Measurements from ENCODE around the gene DENND1A.

The DENND1A gene

DNA sequence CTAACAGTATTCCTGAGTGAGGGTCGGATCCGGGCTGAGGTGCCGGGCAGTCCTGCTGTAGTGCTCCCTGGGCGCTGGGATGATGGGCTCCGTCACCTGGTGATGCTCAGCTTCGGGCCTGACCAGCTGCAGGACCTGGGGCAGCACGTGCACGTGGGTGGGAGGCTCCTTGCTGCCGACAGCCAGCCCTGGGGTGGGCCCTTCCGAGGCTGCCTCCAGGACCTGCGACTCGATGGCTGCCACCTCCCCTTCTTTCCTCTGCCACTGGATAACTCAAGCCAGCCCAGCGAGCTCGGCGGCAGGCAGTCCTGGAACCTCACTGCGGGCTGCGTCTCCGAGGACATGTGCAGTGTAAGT, 558.7 kb downstream of the DENND1A start:
- H3K27me3 ChIP-seq (ENCODE audit: control insufficient read depth in 3 of 3, insufficient read depth in 3 of 3, low read depth in 1 of 3, low read length in 3 of 3), result no peaks in the 10 kb centered on the region
- H2BK120ac ChIP-seq (ENCODE audit: low read depth, low read length), result no peak overlapping the region
- no peak overlapping the region for H2BK5ac ChIP-seq (ENCODE audit: low read length)
- no CpG with 5 or more reads among the region's 18 CpGs for WGBS, 2 donors (ENCODE audit: extremely low coverage in 2 of 2, insufficient read length in 2 of 2, insufficient replicate concordance in 1 of 2)
- H2AK5ac ChIP-seq (ENCODE audit: low read depth, low read length), result peak overlapping the region; percentile 84
- H3K79me1 ChIP-seq (ENCODE audit: low read depth, low read length), result peaks cover 46% of the 10 kb centered on the region
- H3K14ac ChIP-seq (ENCODE audit: low read length), result no peak overlapping the region
- H2AFZ ChIP-seq (ENCODE audit: low read length), result no peak overlapping the region
- H3K27ac ChIP-seq (replicated peaks; ENCODE audit: low read length), result no peak overlapping the region
- peaks cover 58 to 93% of the 10 kb centered on the region in 2 donors for H3K36me3 ChIP-seq (replicated peaks in 1 of 2; ENCODE audit: control insufficient read depth in 2 of 2, insufficient read depth in 2 of 2, low read length in 2 of 2)
- peak overlapping the region; percentile 10 for H3K4ac ChIP-seq (ENCODE audit: low read length)
- no peak overlapping the region for H3K4me3 ChIP-seq (ENCODE audit: low read length in 2 of 2)
- H3K9me3 ChIP-seq (replicated peaks in 1 of 2; ENCODE audit: control insufficient read depth in 2 of 2, insufficient read depth in 1 of 2, low read depth in 1 of 2, low read length in 2 of 2), result peaks cover 0 to 2% of the 10 kb centered on the region in 2 donors
- DNase-seq (ENCODE audit: low spot score), result no peak
- no peak overlapping the region for H2BK12ac ChIP-seq (ENCODE audit: low read length)
- peak overlapping the region; percentile 71 for H3K23ac ChIP-seq (ENCODE audit: low read depth, low read length, poor library complexity)
- H2BK15ac ChIP-seq (ENCODE audit: low read length), result no peak overlapping the region
- peak overlapping the region; percentile 57 for H3K9ac ChIP-seq (ENCODE audit: low read depth, low read length, poor library complexity)
- no peak overlapping the region for H3K18ac ChIP-seq (ENCODE audit: low read length)
- H4K91ac ChIP-seq (ENCODE audit: low read depth, low read length, poor library complexity), result no peak overlapping the region
- H4K8ac ChIP-seq (ENCODE audit: low read depth, low read length), result peak overlapping the region; percentile 59
- H3K4me2 ChIP-seq (ENCODE audit: insufficient read depth, low read length, poor library complexity, severe bottlenecking), result peak overlapping the region; percentile 18
- H3K4me1 ChIP-seq (ENCODE audit: control insufficient read depth in 2 of 2, insufficient read depth in 1 of 2, low read depth in 1 of 2, low read length in 2 of 2), result peaks cover 22 to 34% of the 10 kb centered on the region in 2 donors

DNA sequence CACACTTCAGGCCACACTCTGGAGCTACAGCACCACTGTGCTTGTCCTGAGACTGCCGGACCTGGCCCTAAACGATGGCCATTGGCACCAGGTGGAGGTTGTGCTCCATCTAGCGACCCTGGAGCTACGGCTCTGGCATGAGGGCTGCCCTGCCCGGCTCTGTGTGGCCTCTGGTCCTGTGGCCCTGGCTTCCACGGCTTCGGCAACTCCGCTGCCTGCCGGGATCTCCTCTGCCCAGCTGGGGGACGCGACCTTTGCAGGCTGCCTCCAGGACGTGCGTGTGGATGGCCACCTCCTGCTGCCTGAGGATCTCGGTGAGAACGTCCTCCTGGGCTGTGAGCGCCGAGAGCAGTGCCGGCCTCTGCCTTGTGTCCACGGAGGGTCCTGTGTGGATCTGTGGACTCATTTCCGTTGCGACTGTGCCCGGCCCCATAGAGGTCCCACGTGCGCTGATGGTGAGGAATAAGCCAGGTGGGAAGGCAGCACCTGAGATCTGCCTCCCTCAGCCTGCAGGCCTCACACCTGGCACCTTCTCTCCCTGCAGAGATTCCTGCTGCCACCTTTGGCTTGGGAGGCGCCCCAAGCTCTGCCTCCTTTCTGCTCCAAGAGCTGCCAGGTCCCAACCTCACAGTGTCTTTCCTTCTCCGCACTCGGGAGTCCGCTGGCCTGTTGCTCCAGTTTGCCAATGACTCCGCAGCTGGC, 559.2 kb downstream of the DENND1A start:
- Histone ChIP-seq H4K8ac (ENCODE audit: low read depth, low read length) (no peak overlapping the region), H3K27me3 (ENCODE audit: control insufficient read depth in 3 of 3, insufficient read depth in 3 of 3, low read depth in 1 of 3, low read length in 3 of 3) (no peaks in the 10 kb centered on the region), H3K36me3 (replicated peaks in 1 of 2; ENCODE audit: control insufficient read depth in 2 of 2, insufficient read depth in 2 of 2, low read length in 2 of 2) (peaks cover 61 to 93% of the 10 kb centered on the region in 2 donors), H3K23ac (ENCODE audit: low read depth, low read length, poor library complexity) (peak overlapping the region; percentile 71), H2AK5ac (ENCODE audit: low read depth, low read length) (peak overlapping the region; percentile 20), H2BK120ac (ENCODE audit: low read depth, low read length) (no peak overlapping the region), H4K91ac (ENCODE audit: low read depth, low read length, poor library complexity) (no peak overlapping the region), H2AFZ (ENCODE audit: low read length) (no peak overlapping the region), H3K79me1 (ENCODE audit: low read depth, low read length) (peaks cover 51% of the 10 kb centered on the region), H3K4me1 (ENCODE audit: control insufficient read depth in 2 of 2, insufficient read depth in 1 of 2, low read depth in 1 of 2, low read length in 2 of 2) (peaks cover 18 to 30% of the 10 kb centered on the region in 2 donors), H3K4me2 (ENCODE audit: insufficient read depth, low read length, poor library complexity, severe bottlenecking) (peak overlapping the region; percentile 18), H3K18ac (ENCODE audit: low read length) (peak overlapping the region; percentile 65), H2BK12ac (ENCODE audit: low read length) (peak overlapping the region; percentile 42), H3K27ac (replicated peaks; ENCODE audit: low read length) (no peak overlapping the region), H2BK5ac (ENCODE audit: low read length) (no peak overlapping the region), H2BK15ac (ENCODE audit: low read length) (peak overlapping the region; percentile 67), H3K14ac (ENCODE audit: low read length) (no peak overlapping the region), H3K9me3 (replicated peaks in 1 of 2; ENCODE audit: control insufficient read depth in 2 of 2, insufficient read depth in 1 of 2, low read depth in 1 of 2, low read length in 2 of 2) (peaks cover 0 to 2% of the 10 kb centered on the region in 2 donors), H3K4me3 (ENCODE audit: low read length in 2 of 2) (no peak overlapping the region), H3K9ac (ENCODE audit: low read depth, low read length, poor library complexity) (peak overlapping the region; percentile 77), H3K4ac (ENCODE audit: low read length) (no peak overlapping the region)
- no CpG with 5 or more reads among the region's 29 CpGs for WGBS, 2 donors (ENCODE audit: extremely low coverage in 2 of 2, insufficient read length in 2 of 2, insufficient replicate concordance in 1 of 2)
- DNase-seq (ENCODE audit: low spot score), result no peak

DNA sequence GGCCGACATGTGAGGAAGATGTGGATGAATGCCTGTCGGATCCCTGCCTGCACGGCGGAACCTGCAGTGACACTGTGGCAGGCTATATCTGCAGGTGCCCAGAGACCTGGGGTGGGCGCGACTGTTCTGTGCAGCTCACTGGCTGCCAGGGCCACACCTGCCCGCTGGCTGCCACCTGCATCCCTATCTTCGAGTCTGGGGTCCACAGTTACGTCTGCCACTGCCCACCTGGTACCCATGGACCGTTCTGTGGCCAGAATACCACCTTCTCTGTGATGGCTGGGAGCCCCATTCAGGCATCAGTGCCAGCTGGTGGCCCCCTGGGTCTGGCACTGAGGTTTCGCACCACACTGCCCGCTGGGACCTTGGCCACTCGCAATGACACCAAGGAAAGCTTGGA, 559.8 kb downstream of the DENND1A start:
- Histone ChIP-seq H3K23ac (ENCODE audit: low read depth, low read length, poor library complexity) (no peak overlapping the region), H3K9me3 (replicated peaks in 1 of 2; ENCODE audit: control insufficient read depth in 2 of 2, insufficient read depth in 1 of 2, low read depth in 1 of 2, low read length in 2 of 2) (peaks cover 0 to 2% of the 10 kb centered on the region in 2 donors), H2BK5ac (ENCODE audit: low read length) (no peak overlapping the region), H3K27ac (replicated peaks; ENCODE audit: low read length) (no peak overlapping the region), H4K8ac (ENCODE audit: low read depth, low read length) (no peak overlapping the region), H3K4me2 (ENCODE audit: insufficient read depth, low read length, poor library complexity, severe bottlenecking) (no peak overlapping the region), H4K91ac (ENCODE audit: low read depth, low read length, poor library complexity) (no peak overlapping the region), H2BK120ac (ENCODE audit: low read depth, low read length) (no peak overlapping the region), H3K14ac (ENCODE audit: low read length) (no peak overlapping the region), H3K18ac (ENCODE audit: low read length) (no peak overlapping the region), H3K36me3 (replicated peaks in 1 of 2; ENCODE audit: control insufficient read depth in 2 of 2, insufficient read depth in 2 of 2, low read length in 2 of 2) (peaks cover 61 to 93% of the 10 kb centered on the region in 2 donors), H3K4me3 (ENCODE audit: low read length in 2 of 2) (no peak overlapping the region), H2AFZ (ENCODE audit: low read length) (no peak overlapping the region), H3K4me1 (ENCODE audit: control insufficient read depth in 2 of 2, insufficient read depth in 1 of 2, low read depth in 1 of 2, low read length in 2 of 2) (peaks cover 12 to 28% of the 10 kb centered on the region in 2 donors), H2BK12ac (ENCODE audit: low read length) (no peak overlapping the region), H3K4ac (ENCODE audit: low read length) (no peak overlapping the region), H2AK5ac (ENCODE audit: low read depth, low read length) (no peak overlapping the region), H3K27me3 (ENCODE audit: control insufficient read depth in 3 of 3, insufficient read depth in 3 of 3, low read depth in 1 of 3, low read length in 3 of 3) (no peaks in the 10 kb centered on the region), H2BK15ac (ENCODE audit: low read length) (no peak overlapping the region), H3K79me1 (ENCODE audit: low read depth, low read length) (peaks cover 52% of the 10 kb centered on the region), H3K9ac (ENCODE audit: low read depth, low read length, poor library complexity) (peak overlapping the region; percentile 77)
- no peak for DNase-seq (ENCODE audit: low spot score)
- no CpG with 5 or more reads among the region's 13 CpGs for WGBS, 2 donors (ENCODE audit: extremely low coverage in 2 of 2, insufficient read length in 2 of 2, insufficient replicate concordance in 1 of 2)

DNA sequence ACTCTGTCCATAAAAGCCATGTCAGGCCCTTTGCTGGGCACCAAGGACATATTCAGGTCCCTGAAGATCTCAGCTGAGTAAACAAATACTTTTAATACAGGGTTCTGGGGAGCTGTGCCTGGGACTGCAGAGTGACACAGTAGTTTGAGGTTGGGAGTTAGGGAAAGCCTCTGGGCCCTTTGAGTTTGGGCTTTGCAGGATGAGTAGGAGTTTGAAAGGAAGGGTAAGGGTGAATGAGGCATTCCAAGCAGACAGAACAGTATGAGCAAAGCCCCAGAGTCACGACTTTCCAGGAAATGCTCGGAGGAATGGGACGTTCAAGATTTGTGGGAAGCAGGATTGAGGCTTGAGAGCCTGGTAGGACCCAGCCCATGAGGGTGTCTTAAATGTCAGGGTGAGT, 560.6 kb downstream of the DENND1A start:
- Histone ChIP-seq H3K9ac (ENCODE audit: low read depth, low read length, poor library complexity) (no peak overlapping the region), H2AFZ (ENCODE audit: low read length) (no peak overlapping the region), H3K4me2 (ENCODE audit: insufficient read depth, low read length, poor library complexity, severe bottlenecking) (no peak overlapping the region), H4K8ac (ENCODE audit: low read depth, low read length) (no peak overlapping the region), H4K91ac (ENCODE audit: low read depth, low read length, poor library complexity) (no peak overlapping the region), H3K36me3 (replicated peaks in 1 of 2; ENCODE audit: control insufficient read depth in 2 of 2, insufficient read depth in 2 of 2, low read length in 2 of 2) (peaks cover 56 to 93% of the 10 kb centered on the region in 2 donors), H2BK15ac (ENCODE audit: low read length) (no peak overlapping the region), H2AK5ac (ENCODE audit: low read depth, low read length) (no peak overlapping the region), H3K27me3 (ENCODE audit: control insufficient read depth in 3 of 3, insufficient read depth in 3 of 3, low read depth in 1 of 3, low read length in 3 of 3) (no peaks in the 10 kb centered on the region), H2BK120ac (ENCODE audit: low read depth, low read length) (no peak overlapping the region), H3K4me1 (ENCODE audit: control insufficient read depth in 2 of 2, insufficient read depth in 1 of 2, low read depth in 1 of 2, low read length in 2 of 2) (peaks cover 15 to 25% of the 10 kb centered on the region in 2 donors), H3K4me3 (ENCODE audit: low read length in 2 of 2) (no peak overlapping the region), H3K23ac (ENCODE audit: low read depth, low read length, poor library complexity) (no peak overlapping the region), H3K18ac (ENCODE audit: low read length) (no peak overlapping the region), H3K4ac (ENCODE audit: low read length) (no peak overlapping the region), H3K27ac (replicated peaks; ENCODE audit: low read length) (no peak overlapping the region), H3K79me1 (ENCODE audit: low read depth, low read length) (peaks cover 48% of the 10 kb centered on the region), H3K9me3 (replicated peaks in 1 of 2; ENCODE audit: control insufficient read depth in 2 of 2, insufficient read depth in 1 of 2, low read depth in 1 of 2, low read length in 2 of 2) (peaks cover 0 to 2% of the 10 kb centered on the region in 2 donors), H3K14ac (ENCODE audit: low read length) (no peak overlapping the region), H2BK5ac (ENCODE audit: low read length) (no peak overlapping the region), H2BK12ac (ENCODE audit: low read length) (no peak overlapping the region)
- no peak for DNase-seq (ENCODE audit: low spot score)
- WGBS, 2 donors (ENCODE audit: extremely low coverage in 2 of 2, insufficient read length in 2 of 2, insufficient replicate concordance in 1 of 2), result no CpG with 5 or more reads among the region's 3 CpGs

Data from neuronal stem cell (in vitro differentiated cells).